HEK293 (cell line): ENCODE results near the gene PSORS1C2.

ENCODE experiments used
- CTCF ChIA-PET: fragments of 350-600 bp; formaldehyde crosslinking; extraction: SDS; loops from one replicate; lab custom pipeline; 2021; ENCODE audit warnings: antibody characterized with exemption; lab: Yijun Ruan, JAX
- POLR2A ChIA-PET: fragments of 300-600 bp; formaldehyde crosslinking; extraction: SDS; loops from one replicate; lab custom pipeline; 2020; ENCODE audit warnings: antibody characterized with exemption, inconsistent platforms; lab: Yijun Ruan, JAX
- H3K27ac ChIP-seq: fragments of 200-500 bp; sonication (Bioruptor generic); 2 replicates; pipeline ENCODE4 v1.5.1; 2014; ENCODE audit warnings: low read depth, low read length, control low read depth, inconsistent platforms; ENCODE audit errors: extremely low read depth
- H3K36me3 ChIP-seq, 2 experiments: fragments of 200-500 bp in 1 of 2; sonication (Bioruptor generic) in 1 of 2; 1 replicate in 1 of 2; 2 replicates in 1 of 2; pipeline ENCODE4 v1.5.1; 2014 to 2017; ENCODE audit warnings: inconsistent platforms in 2 of 2, low read length in 2 of 2; ENCODE audit not compliant: control insufficient read depth in 2 of 2, insufficient read depth in 1 of 2
- H3K4me1 ChIP-seq: fragments of 200-500 bp; sonication (Bioruptor generic); 2 replicates; pipeline ENCODE4 v1.5.1; 2014; ENCODE audit warnings: mild to moderate bottlenecking, low read length, inconsistent platforms; ENCODE audit not compliant: control insufficient read depth, insufficient read depth
- H3K4me3 ChIP-seq: 2 replicates; pipeline ENCODE4 v1.5.1; 2011; ENCODE audit warnings: low read depth, mild to moderate bottlenecking, control low read depth, low read length, moderate library complexity
- H3K9me3 ChIP-seq: fragments of 200-500 bp; sonication (Bioruptor generic); 2 replicates; pipeline ENCODE4 v1.5.1; 2014; ENCODE audit warnings: low read depth, low read length, inconsistent platforms; ENCODE audit not compliant: control insufficient read depth, insufficient read depth
- ATF2 ChIP-seq: fragments of 450-650 bp; formaldehyde crosslinking; IDR thresholded peaks from 2 replicates; pipeline ENCODE4 v1.5.1; 2016; ENCODE audit warnings: missing biosample characterization, missing genetic modification characterization, low read depth
- OSR2 ChIP-seq: fragments of 450-650 bp; formaldehyde crosslinking; IDR thresholded peaks from 2 replicates; pipeline ENCODE4 v1.5.1; 2016; ENCODE audit warnings: missing biosample characterization, missing genetic modification characterization
- RBAK ChIP-seq: fragments of 450-650 bp; formaldehyde crosslinking; IDR thresholded peaks from 2 replicates; pipeline ENCODE4 v1.5.1; 2016; ENCODE audit warnings: missing biosample characterization, missing genetic modification characterization
- TCF7L2 ChIP-seq: IDR thresholded peaks from 2 replicates; pipeline ENCODE4 v1.6.1; 2011; ENCODE audit warnings: low read depth, mild to moderate bottlenecking, inconsistent platforms, low read length, moderate library complexity, borderline replicate concordance
- ZBTB49 ChIP-seq: fragments of 450-650 bp; formaldehyde crosslinking; IDR thresholded peaks from 2 replicates; pipeline ENCODE4 v1.5.1; 2016; ENCODE audit warnings: missing biosample characterization, missing genetic modification characterization, low read depth
- ZEB2 ChIP-seq: fragments of 450-650 bp; formaldehyde crosslinking; IDR thresholded peaks from 2 replicates; pipeline ENCODE4 v1.5.1; 2016; ENCODE audit warnings: missing biosample characterization, missing genetic modification characterization
- ZNF112 ChIP-seq: fragments of 450-650 bp; formaldehyde crosslinking; IDR thresholded peaks from 2 replicates; pipeline ENCODE4 v1.5.0; 2017; ENCODE audit warnings: missing biosample characterization, missing genetic modification characterization
- ZNF133 ChIP-seq: fragments of 450-650 bp; formaldehyde crosslinking; IDR thresholded peaks from 2 replicates; pipeline ENCODE4 v1.5.1; 2016; ENCODE audit warnings: missing biosample characterization, missing genetic modification characterization
- ZNF157 ChIP-seq: fragments of 450-650 bp; formaldehyde crosslinking; IDR thresholded peaks from 2 replicates; pipeline ENCODE4 v1.5.1; 2016; ENCODE audit warnings: missing biosample characterization, missing genetic modification characterization
- ZNF221 ChIP-seq: fragments of 450-650 bp; formaldehyde crosslinking; IDR thresholded peaks from 2 replicates; pipeline ENCODE4 v1.5.1; 2017; ENCODE audit warnings: missing biosample characterization, missing genetic modification characterization, borderline replicate concordance
- ZNF239 ChIP-seq: fragments of 450-650 bp; formaldehyde crosslinking; IDR thresholded peaks from 2 replicates; pipeline ENCODE4 v1.5.1; 2016; ENCODE audit warnings: missing biosample characterization, missing genetic modification characterization
- ZNF311 ChIP-seq: fragments of 450-650 bp; formaldehyde crosslinking; IDR thresholded peaks from 2 replicates; pipeline ENCODE4 v1.5.1; 2017; ENCODE audit warnings: missing biosample characterization, missing genetic modification characterization, borderline replicate concordance
- ZNF341 ChIP-seq: fragments of 450-650 bp; formaldehyde crosslinking; IDR thresholded peaks from 2 replicates; pipeline ENCODE4; 2016; ENCODE audit warnings: low read depth, missing biosample characterization, missing genetic modification characterization
- ZNF416 ChIP-seq: fragments of 450-650 bp; formaldehyde crosslinking; IDR thresholded peaks from 2 replicates; pipeline ENCODE4 v1.5.1; 2016; ENCODE audit warnings: missing biosample characterization, missing genetic modification characterization
- ZNF473 ChIP-seq: fragments of 450-650 bp; formaldehyde crosslinking; IDR thresholded peaks from 2 replicates; pipeline ENCODE4 v1.5.1; 2017; ENCODE audit warnings: missing biosample characterization, missing genetic modification characterization
- ZNF510 ChIP-seq: fragments of 450-650 bp; formaldehyde crosslinking; IDR thresholded peaks from 2 replicates; pipeline ENCODE4 v1.5.1; 2018; ENCODE audit warnings: mild to moderate bottlenecking, missing genetic modification characterization, missing biosample characterization; ENCODE audit not compliant: insufficient replicate concordance
- ZNF548 ChIP-seq: fragments of 450-650 bp; formaldehyde crosslinking; IDR thresholded peaks from 2 replicates; pipeline ENCODE4 v1.5.1; 2016; ENCODE audit warnings: missing biosample characterization, missing genetic modification characterization
- ZNF561 ChIP-seq: fragments of 450-650 bp; IDR thresholded peaks from 2 replicates; pipeline ENCODE4 v1.5.1; 2018; ENCODE audit warnings: missing biosample characterization, missing genetic modification characterization, borderline replicate concordance
- ZNF596 ChIP-seq: fragments of 450-650 bp; IDR thresholded peaks from 2 replicates; pipeline ENCODE4 v1.5.0; 2018; ENCODE audit warnings: missing biosample characterization, mild to moderate bottlenecking, missing genetic modification characterization, moderate library complexity
- ZNF747 ChIP-seq: fragments of 450-650 bp; formaldehyde crosslinking; IDR thresholded peaks from 2 replicates; pipeline ENCODE4 v1.5.1; 2016; ENCODE audit warnings: missing biosample characterization, missing genetic modification characterization
- ZNF792 ChIP-seq: fragments of 450-650 bp; formaldehyde crosslinking; IDR thresholded peaks from 2 replicates; pipeline ENCODE4 v1.5.1; 2016; ENCODE audit warnings: missing biosample characterization, missing genetic modification characterization
- ZSCAN16 ChIP-seq: fragments of 450-650 bp; formaldehyde crosslinking; IDR thresholded peaks from 2 replicates; pipeline ENCODE4 v1.5.1; 2016; ENCODE audit warnings: missing biosample characterization, missing genetic modification characterization
- ZSCAN23 ChIP-seq: fragments of 450-650 bp; formaldehyde crosslinking; IDR thresholded peaks from 2 replicates; pipeline ENCODE4 v1.5.1; 2016; ENCODE audit warnings: missing biosample characterization, missing genetic modification characterization
- TF ChIP-seq, protein P1 (sequence below): fragments of 450-650 bp; formaldehyde crosslinking; IDR thresholded peaks from 2 replicates; pipeline ENCODE4 v1.5.1; 2016; ENCODE audit warnings: missing biosample characterization, missing genetic modification characterization
- TF ChIP-seq, protein P2 (sequence below): fragments of 450-650 bp; formaldehyde crosslinking; IDR thresholded peaks from 2 replicates; pipeline ENCODE4 v1.5.1; 2017; ENCODE audit warnings: missing biosample characterization, missing genetic modification characterization

The PSORS1C2 gene

DNA sequence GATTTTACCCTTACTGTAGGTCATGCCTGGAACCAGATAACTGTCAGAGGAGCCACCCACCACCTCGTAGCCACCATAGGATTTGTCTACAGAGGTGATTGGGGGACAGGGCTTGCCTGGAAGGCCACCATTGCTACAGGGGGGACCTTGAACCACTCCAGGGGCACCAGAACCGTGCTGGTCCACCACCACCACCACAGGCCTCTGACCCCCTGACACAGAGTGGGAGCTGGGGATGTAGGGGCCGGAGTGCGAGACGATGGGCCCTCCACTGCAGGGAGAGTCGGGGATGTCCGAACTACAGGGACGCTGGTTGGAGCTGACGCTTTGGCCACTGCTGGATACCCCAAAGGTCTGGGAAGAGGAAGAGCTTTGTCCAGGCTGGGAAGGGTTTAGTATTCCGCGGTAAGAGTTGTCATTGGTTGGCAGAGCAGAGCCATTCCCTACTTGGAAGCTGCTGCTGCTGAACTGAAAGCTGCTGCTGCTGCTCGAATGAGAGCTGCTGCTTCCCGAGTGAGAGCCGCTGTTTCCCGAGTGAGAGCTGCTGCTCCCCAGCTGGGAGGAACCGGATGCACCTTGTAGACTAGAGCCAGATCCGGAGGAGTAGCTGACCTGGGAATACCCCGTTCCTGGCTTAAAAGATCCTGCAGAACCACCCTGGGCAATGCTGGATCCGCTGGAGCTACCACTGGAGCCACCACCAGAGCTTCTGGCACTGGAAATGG lies 22.0 kb downstream of the PSORS1C2 start:
- POLR2A ChIA-PET, result interaction anchor here (1.0 kb wide), 1 partner anchor 14 kb away, joined by 3 read pairs; no protein-coding TSS in a partner anchor
- Histone ChIP-seq H3K36me3 (no peaks in the 10 kb centered on the region), H3K4me3 (no peak overlapping the region), H3K4me1 (peaks cover 7% of the 10 kb centered on the region), H3K9me3 (no peaks in the 10 kb centered on the region), H3K27ac (no peak overlapping the region)
- CTCF ChIA-PET, result interaction anchor here (0.5 to 8.3 kb wide), 13 partner anchors 10 to 989 kb away, joined by 3 to 60 read pairs (median 3); no protein-coding TSS in a partner anchor
- TF ChIP-seq ZNF239 (tag by site-specific recombination) (no peak), ZNF747 (tag by site-specific recombination) (no peak), RBAK (tag by site-specific recombination) (no peak), ZNF157 (no peak), OSR2 (peak; percentile 66), ZNF341 (tag by site-specific recombination) (no peak), ZNF548 (tag by site-specific recombination) (no peak)
- TF ChIP-seq, protein P1, sequence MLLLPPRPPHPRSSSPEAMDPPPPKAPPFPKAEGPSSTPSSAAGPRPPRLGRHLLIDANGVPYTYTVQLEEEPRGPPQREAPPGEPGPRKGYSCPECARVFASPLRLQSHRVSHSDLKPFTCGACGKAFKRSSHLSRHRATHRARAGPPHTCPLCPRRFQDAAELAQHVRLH (tag by site-specific recombination), result no peak
- TF ChIP-seq, protein P2, sequence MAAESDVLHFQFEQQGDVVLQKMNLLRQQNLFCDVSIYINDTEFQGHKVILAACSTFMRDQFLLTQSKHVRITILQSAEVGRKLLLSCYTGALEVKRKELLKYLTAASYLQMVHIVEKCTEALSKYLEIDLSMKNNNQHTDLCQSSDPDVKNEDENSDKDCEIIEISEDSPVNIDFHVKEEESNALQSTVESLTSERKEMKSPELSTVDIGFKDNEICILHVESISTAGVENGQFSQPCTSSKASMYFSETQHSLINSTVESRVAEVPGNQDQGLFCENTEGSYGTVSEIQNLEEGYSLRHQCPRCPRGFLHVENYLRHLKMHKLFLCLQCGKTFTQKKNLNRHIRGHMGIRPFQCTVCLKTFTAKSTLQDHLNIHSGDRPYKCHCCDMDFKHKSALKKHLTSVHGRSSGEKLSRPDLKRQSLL, result 0 out of 2 replicates have a peak, but pooled peaks have one; percentile 25
- TF ChIP-seq, all 188 proteins: peak for 2

DNA sequence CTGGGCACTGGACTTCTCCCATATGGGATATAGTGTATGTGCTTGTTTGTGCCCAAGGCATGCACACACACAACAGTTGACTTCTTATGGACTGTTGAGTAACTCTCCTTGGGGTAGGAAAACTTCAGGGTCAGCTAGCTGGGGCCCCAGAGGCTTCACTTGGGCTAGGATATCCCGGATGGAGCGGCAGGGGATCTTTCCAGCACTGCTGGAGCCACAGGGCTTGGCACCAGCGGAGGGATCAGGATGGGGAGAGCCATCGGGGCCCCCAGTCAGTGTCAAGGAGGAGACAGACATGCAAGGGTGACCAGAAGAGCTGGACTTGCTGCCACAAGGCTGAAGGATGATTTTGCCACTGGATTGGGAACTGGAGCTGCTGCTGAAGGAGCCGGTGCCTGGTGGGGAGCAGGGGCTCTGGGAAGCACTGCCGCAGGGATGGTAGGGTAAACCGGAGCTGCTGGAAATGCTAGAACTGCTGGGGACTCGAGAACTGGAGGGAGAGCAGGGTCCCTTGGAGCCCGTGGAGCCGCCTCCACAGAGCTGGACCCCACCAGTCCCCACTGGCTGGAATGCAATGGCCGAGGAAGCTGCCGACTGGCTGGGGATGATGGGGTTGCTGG lies 22.8 kb downstream of the PSORS1C2 start:
- POLR2A ChIA-PET, result interaction anchor here (1.0 kb wide), 1 partner anchor 14 kb away, joined by 3 read pairs; no protein-coding TSS in a partner anchor
- Histone ChIP-seq H3K27ac (no peak overlapping the region), H3K4me1 (peaks cover 7% of the 10 kb centered on the region), H3K9me3 (no peaks in the 10 kb centered on the region), H3K4me3 (no peak overlapping the region), H3K36me3 (no peaks in the 10 kb centered on the region)
- CTCF ChIA-PET, result interaction anchor here (0.5 to 8.3 kb wide), 13 partner anchors 11 to 294 kb away, joined by 3 to 60 read pairs (median 3); no protein-coding TSS in a partner anchor
- TF ChIP-seq ZNF133 (tag by site-specific recombination), result no peak
- no peak for TF ChIP-seq ZNF473 (tag by site-specific recombination)
- TF ChIP-seq ZBTB49 (tag by site-specific recombination), result no peak
- no peak for TF ChIP-seq OSR2
- no peak for TF ChIP-seq ZSCAN23
- TF ChIP-seq ZNF510 (tag by site-specific recombination), result no peak
- TF ChIP-seq ZNF416 (tag by site-specific recombination), result no peak
- TF ChIP-seq ZNF792 (tag by site-specific recombination), result no peak
- TF ChIP-seq ZNF221, result no peak
- no peak for TF ChIP-seq ZSCAN16 (tag by site-specific recombination)
- TF ChIP-seq ZEB2 (tag by site-specific recombination), result no peak
- no peak for TF ChIP-seq ZNF112
- TF ChIP-seq, protein P1 (tag by site-specific recombination), result no peak
- TF ChIP-seq ZNF561 (tag by site-specific recombination), result no peak
- TF ChIP-seq ZNF311 (tag by site-specific recombination), result no peak
- TF ChIP-seq TCF7L2, result no peak
- no peak for TF ChIP-seq ZNF596
- TF ChIP-seq ATF2, result no peak
